ENCODE measurements around the gene ABCF3. TPM values are rescaled to one million over a fixed set of nuclear protein-coding genes. Genes with fewer than 3 reads are reported as not detected.

ABCF3 gene
- total and polyA plus RNA-seq, 2 donors from 2014 or later: 49.1 to 69.0 TPM

DNA sequence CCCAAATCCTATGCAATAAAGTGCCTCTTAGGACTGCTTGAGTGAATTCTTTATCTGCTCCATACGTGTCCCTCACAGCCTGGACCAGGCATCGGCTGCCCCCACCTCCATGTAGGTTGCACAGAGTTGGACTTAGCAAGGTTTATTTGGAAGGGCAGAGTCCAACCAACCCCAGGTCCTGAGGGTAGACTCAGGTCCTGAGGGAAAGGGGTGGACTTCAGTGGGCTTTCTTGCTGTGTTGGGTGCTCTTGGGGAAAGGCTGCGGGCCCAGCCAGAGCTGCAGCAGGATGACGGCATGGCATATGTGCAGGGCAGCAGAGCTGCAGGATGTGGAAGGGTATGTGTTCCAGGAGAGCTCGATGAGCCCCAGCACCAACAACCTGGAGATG lies 56.3 kb downstream of the ABCF3 start:
- no peak overlapping the region for H3K27ac ChIP-seq (ENCODE audit: low read depth in 2 of 2, low read length in 2 of 2)
- H3K36me3 ChIP-seq (ENCODE audit: control insufficient read depth in 2 of 3, insufficient read depth in 3 of 3, low read length in 3 of 3): peaks cover 0 to 25% (median 15%) of the 10 kb centered on the region in 3 donors
- intact Hi-C loops (cut with DNase I): no loop called here
- no peaks in the 10 kb centered on the region for H3K9me3 ChIP-seq (ENCODE audit: control insufficient read depth in 2 of 3, insufficient read depth in 1 of 3, low read length in 3 of 3)
- FAIRE-seq (no peak), DNase-seq (peak in 1 of 5 donors; percentile 47)
- H3K4me3 ChIP-seq (ENCODE audit: low read length in 3 of 3): no peak overlapping the region
- peaks cover 0 to 3% (median 0%) of the 10 kb centered on the region in 3 donors for H3K4me1 ChIP-seq (ENCODE audit: control insufficient read depth in 2 of 3, insufficient read depth in 2 of 3, low read depth in 1 of 3, low read length in 3 of 3)
- TF ChIP-seq, protein P1, sequence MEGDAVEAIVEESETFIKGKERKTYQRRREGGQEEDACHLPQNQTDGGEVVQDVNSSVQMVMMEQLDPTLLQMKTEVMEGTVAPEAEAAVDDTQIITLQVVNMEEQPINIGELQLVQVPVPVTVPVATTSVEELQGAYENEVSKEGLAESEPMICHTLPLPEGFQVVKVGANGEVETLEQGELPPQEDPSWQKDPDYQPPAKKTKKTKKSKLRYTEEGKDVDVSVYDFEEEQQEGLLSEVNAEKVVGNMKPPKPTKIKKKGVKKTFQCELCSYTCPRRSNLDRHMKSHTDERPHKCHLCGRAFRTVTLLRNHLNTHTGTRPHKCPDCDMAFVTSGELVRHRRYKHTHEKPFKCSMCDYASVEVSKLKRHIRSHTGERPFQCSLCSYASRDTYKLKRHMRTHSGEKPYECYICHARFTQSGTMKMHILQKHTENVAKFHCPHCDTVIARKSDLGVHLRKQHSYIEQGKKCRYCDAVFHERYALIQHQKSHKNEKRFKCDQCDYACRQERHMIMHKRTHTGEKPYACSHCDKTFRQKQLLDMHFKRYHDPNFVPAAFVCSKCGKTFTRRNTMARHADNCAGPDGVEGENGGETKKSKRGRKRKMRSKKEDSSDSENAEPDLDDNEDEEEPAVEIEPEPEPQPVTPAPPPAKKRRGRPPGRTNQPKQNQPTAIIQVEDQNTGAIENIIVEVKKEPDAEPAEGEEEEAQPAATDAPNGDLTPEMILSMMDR (IDR thresholded peaks at IDR 0.05; ENCODE audit: borderline replicate concordance, extremely low read depth, insufficient read depth): no peak
- no peaks in the 10 kb centered on the region for H3K27me3 ChIP-seq (ENCODE audit: control insufficient read depth, insufficient read depth, low read length)
- H3K9ac ChIP-seq (ENCODE audit: low read length in 3 of 3): no peak overlapping the region

Small RNA genes within 50 kb of the gene (microRNA-seq; reads per million reads assigned to microRNA genes)
- gene MIR1224: not detected

Other genes starting within 250 kb of the ABCF3 start
- gene ABCC5, start 168.3 kb upstream of the ABCF3 start, total RNA-seq: 39.3 TPM
- 31.9 TPM for gene ABCC5, start 168.3 kb upstream of the ABCF3 start, polyA plus RNA-seq (ENCODE audit: insufficient read depth, low read depth, low replicate concordance)
- not detected for gene HTR3D, start 154.5 kb upstream of the ABCF3 start, total RNA-seq
- not detected for gene HTR3D, start 154.5 kb upstream of the ABCF3 start, polyA plus RNA-seq (ENCODE audit: insufficient read depth, low read depth, low replicate concordance)
- not detected for gene HTR3C, start 133.2 kb upstream of the ABCF3 start, total RNA-seq
- not detected for gene HTR3C, start 133.2 kb upstream of the ABCF3 start, polyA plus RNA-seq (ENCODE audit: insufficient read depth, low read depth, low replicate concordance)
- not detected for gene HTR3E, start 89.1 kb upstream of the ABCF3 start, total RNA-seq
- gene HTR3E, start 89.1 kb upstream of the ABCF3 start, polyA plus RNA-seq (ENCODE audit: insufficient read depth, low read depth, low replicate concordance): not detected
- 36.9 TPM for gene EIF2B5, start 50.8 kb upstream of the ABCF3 start, total RNA-seq
- 37.0 TPM for gene EIF2B5, start 50.8 kb upstream of the ABCF3 start, polyA plus RNA-seq (ENCODE audit: insufficient read depth, low read depth, low replicate concordance)
- 57.4 TPM for gene DVL3, start 30.8 kb upstream of the ABCF3 start, total RNA-seq
- 30.3 TPM for gene DVL3, start 30.8 kb upstream of the ABCF3 start, polyA plus RNA-seq (ENCODE audit: insufficient read depth, low read depth, low replicate concordance)
- 329 TPM for gene AP2M1, start 11.3 kb upstream of the ABCF3 start, total RNA-seq
- 353 TPM for gene AP2M1, start 11.3 kb upstream of the ABCF3 start, polyA plus RNA-seq (ENCODE audit: insufficient read depth, low read depth, low replicate concordance)
- gene VWA5B2, start 43.4 kb downstream of the ABCF3 start, total RNA-seq: 0.25 TPM
- gene VWA5B2, start 43.4 kb downstream of the ABCF3 start, polyA plus RNA-seq (ENCODE audit: insufficient read depth, low read depth, low replicate concordance): 0.11 TPM
- 33.6 TPM for gene ALG3, start 62.8 kb downstream of the ABCF3 start, total RNA-seq
- 39.8 TPM for gene ALG3, start 62.8 kb downstream of the ABCF3 start, polyA plus RNA-seq (ENCODE audit: insufficient read depth, low read depth, low replicate concordance)
- gene EEF1AKMT4, start 63.5 kb downstream of the ABCF3 start, total RNA-seq: 2.8 TPM
- 6.1 TPM for gene EEF1AKMT4, start 63.5 kb downstream of the ABCF3 start, polyA plus RNA-seq (ENCODE audit: insufficient read depth, low read depth, low replicate concordance)
- gene CAMK2N2, start 75.4 kb downstream of the ABCF3 start, total RNA-seq: 0.31 TPM
- 0.39 TPM for gene CAMK2N2, start 75.4 kb downstream of the ABCF3 start, polyA plus RNA-seq (ENCODE audit: insufficient read depth, low read depth, low replicate concordance)
- gene ECE2, start 89.8 kb downstream of the ABCF3 start, total RNA-seq: not detected
- not detected for gene ECE2, start 89.8 kb downstream of the ABCF3 start, polyA plus RNA-seq (ENCODE audit: insufficient read depth, low read depth, low replicate concordance)
- gene PSMD2, start 113.0 kb downstream of the ABCF3 start, total RNA-seq: 149 TPM
- 104 TPM for gene PSMD2, start 113.0 kb downstream of the ABCF3 start, polyA plus RNA-seq (ENCODE audit: insufficient read depth, low read depth, low replicate concordance)
- gene EIF4G1, start 128.4 kb downstream of the ABCF3 start, total RNA-seq: 327 TPM
- gene EIF4G1, start 128.4 kb downstream of the ABCF3 start, polyA plus RNA-seq (ENCODE audit: insufficient read depth, low read depth, low replicate concordance): 118 TPM
- gene FAM131A, start 151.4 kb downstream of the ABCF3 start, total RNA-seq: 20.1 TPM
- gene FAM131A, start 151.4 kb downstream of the ABCF3 start, polyA plus RNA-seq (ENCODE audit: insufficient read depth, low read depth, low replicate concordance): 14.0 TPM
- gene CLCN2, start 175.4 kb downstream of the ABCF3 start, total RNA-seq: 10.4 TPM
- gene CLCN2, start 175.4 kb downstream of the ABCF3 start, polyA plus RNA-seq (ENCODE audit: insufficient read depth, low read depth, low replicate concordance): 6.4 TPM
- 82.0 TPM for gene POLR2H, start 175.5 kb downstream of the ABCF3 start, total RNA-seq
- gene POLR2H, start 175.5 kb downstream of the ABCF3 start, polyA plus RNA-seq (ENCODE audit: insufficient read depth, low read depth, low replicate concordance): 157 TPM
- gene THPO, start 192.0 kb downstream of the ABCF3 start, total RNA-seq: 0.85 TPM
- gene THPO, start 192.0 kb downstream of the ABCF3 start, polyA plus RNA-seq (ENCODE audit: insufficient read depth, low read depth, low replicate concordance): 5.7 TPM
- 16.8 TPM for gene CHRD, start 193.9 kb downstream of the ABCF3 start, total RNA-seq
- gene CHRD, start 193.9 kb downstream of the ABCF3 start, polyA plus RNA-seq (ENCODE audit: insufficient read depth, low read depth, low replicate concordance): 18.6 TPM